Ishikawa (cell line): ENCODE measurements around the gene KIAA0513.

Source experiments
- CEBPB ChIP-seq: IDR thresholded peaks from 2 replicates; pipeline ENCODE4 v1.6.1; 2012
- CREB1 ChIP-seq: IDR thresholded peaks from 2 replicates; pipeline ENCODE4 v1.6.1; 2012; ENCODE audit warnings: low read depth
- EGR1 ChIP-seq: IDR thresholded peaks from 2 replicates; pipeline ENCODE4 v1.6.1; 2012
- EP300 ChIP-seq: IDR thresholded peaks from 2 replicates; pipeline ENCODE4 v1.6.1; 2012; ENCODE audit warnings: borderline replicate concordance
- FOXM1 ChIP-seq: IDR thresholded peaks from 2 replicates; pipeline ENCODE4 v1.6.1; 2012; ENCODE audit warnings: low read depth, borderline replicate concordance
- NFIC ChIP-seq: IDR thresholded peaks from 2 replicates; pipeline ENCODE4 v1.6.1; 2012
- RAD21 ChIP-seq: IDR thresholded peaks from 2 replicates; pipeline ENCODE4 v1.6.1; 2012; ENCODE audit warnings: low read depth
- TAF1 ChIP-seq: IDR thresholded peaks from 2 replicates; pipeline ENCODE4 v1.6.1; 2012; ENCODE audit warnings: low read depth, mild to moderate bottlenecking
- TEAD4 ChIP-seq: IDR thresholded peaks from 2 replicates; pipeline ENCODE4 v1.6.1; 2012
- YY1 ChIP-seq: IDR thresholded peaks from 2 replicates; pipeline ENCODE4 v1.6.1; 2012; ENCODE audit warnings: low read depth
- TF ChIP-seq, protein P1 (sequence below): IDR thresholded peaks from 2 replicates; pipeline ENCODE4 v1.6.1; 2012
- TF ChIP-seq, protein P2 (sequence below): IDR thresholded peaks from 2 replicates; pipeline ENCODE4 v1.6.1; 2012; ENCODE audit warnings: low read depth, mild to moderate bottlenecking
- TF ChIP-seq, protein P3 (sequence below): IDR thresholded peaks from 2 replicates; pipeline ENCODE4 v1.6.1; 2012

DNA sequence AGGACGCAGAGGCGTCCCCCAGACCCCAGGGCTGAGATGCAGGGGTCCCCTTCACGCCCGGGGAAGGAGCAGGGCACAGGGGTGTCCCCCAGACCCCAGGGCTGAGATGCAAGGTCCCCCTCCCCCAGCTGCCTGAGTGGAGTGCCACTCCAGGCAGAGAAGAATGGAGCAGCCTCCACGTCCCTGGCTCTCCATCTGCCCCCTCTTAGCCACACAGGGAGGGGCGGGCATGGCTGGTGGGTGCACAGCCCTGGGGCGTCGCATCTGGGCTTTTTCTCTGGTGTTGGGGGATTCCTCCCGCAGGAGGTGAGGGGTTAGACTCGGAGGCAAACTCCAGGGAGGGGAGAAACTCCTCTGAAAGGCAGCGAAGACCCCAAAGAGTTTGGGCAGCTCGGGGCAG is 67.2 kb downstream of the KIAA0513 start:
- TF ChIP-seq FOXM1: no peak
- no peak for TF ChIP-seq EP300
- TF ChIP-seq NFIC: no peak
- no peak for TF ChIP-seq YY1
- TF ChIP-seq, protein P1, sequence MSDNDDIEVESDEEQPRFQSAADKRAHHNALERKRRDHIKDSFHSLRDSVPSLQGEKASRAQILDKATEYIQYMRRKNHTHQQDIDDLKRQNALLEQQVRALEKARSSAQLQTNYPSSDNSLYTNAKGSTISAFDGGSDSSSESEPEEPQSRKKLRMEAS: no peak
- TF ChIP-seq, protein P2, sequence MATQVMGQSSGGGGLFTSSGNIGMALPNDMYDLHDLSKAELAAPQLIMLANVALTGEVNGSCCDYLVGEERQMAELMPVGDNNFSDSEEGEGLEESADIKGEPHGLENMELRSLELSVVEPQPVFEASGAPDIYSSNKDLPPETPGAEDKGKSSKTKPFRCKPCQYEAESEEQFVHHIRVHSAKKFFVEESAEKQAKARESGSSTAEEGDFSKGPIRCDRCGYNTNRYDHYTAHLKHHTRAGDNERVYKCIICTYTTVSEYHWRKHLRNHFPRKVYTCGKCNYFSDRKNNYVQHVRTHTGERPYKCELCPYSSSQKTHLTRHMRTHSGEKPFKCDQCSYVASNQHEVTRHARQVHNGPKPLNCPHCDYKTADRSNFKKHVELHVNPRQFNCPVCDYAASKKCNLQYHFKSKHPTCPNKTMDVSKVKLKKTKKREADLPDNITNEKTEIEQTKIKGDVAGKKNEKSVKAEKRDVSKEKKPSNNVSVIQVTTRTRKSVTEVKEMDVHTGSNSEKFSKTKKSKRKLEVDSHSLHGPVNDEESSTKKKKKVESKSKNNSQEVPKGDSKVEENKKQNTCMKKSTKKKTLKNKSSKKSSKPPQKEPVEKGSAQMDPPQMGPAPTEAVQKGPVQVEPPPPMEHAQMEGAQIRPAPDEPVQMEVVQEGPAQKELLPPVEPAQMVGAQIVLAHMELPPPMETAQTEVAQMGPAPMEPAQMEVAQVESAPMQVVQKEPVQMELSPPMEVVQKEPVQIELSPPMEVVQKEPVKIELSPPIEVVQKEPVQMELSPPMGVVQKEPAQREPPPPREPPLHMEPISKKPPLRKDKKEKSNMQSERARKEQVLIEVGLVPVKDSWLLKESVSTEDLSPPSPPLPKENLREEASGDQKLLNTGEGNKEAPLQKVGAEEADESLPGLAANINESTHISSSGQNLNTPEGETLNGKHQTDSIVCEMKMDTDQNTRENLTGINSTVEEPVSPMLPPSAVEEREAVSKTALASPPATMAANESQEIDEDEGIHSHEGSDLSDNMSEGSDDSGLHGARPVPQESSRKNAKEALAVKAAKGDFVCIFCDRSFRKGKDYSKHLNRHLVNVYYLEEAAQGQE: no peak
- TF ChIP-seq EGR1: no peak
- no peak for TF ChIP-seq CREB1
- TF ChIP-seq, protein P3, sequence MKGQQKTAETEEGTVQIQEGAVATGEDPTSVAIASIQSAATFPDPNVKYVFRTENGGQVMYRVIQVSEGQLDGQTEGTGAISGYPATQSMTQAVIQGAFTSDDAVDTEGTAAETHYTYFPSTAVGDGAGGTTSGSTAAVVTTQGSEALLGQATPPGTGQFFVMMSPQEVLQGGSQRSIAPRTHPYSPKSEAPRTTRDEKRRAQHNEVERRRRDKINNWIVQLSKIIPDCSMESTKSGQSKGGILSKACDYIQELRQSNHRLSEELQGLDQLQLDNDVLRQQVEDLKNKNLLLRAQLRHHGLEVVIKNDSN: no peak
- no peak for TF ChIP-seq RAD21
- TF ChIP-seq TAF1: no peak
- no peak for TF ChIP-seq CEBPB
- no peak for TF ChIP-seq TEAD4
